GM10847 (cell line): ENCODE results near the gene PLEKHD1.

ENCODE experiments used
- POLR2A ChIP-seq: IDR thresholded peaks from 2 replicates; pipeline ENCODE4 v1.6.1; 2011; ENCODE audit not compliant: insufficient read length; ENCODE audit errors: extremely low read depth

PLEKHD1 gene

DNA sequence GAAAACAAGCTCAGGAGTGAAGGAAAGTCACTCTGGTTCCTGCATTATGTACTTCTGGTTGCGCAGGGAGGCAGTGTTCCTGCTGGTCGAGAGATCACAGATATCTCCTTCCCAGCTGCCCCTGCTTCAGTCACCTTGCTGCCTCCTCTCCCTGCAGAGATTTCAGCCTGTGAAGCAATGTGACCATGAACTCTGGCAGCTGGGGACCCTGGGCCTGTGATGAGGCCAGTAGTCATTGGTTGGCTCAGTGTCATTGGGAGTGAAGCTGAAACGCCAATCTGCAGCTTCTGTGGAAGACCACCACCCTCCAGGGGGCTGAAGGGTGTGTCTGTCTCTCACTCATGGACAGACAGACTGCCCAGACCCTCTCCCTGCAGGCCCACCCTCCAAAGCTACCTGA is 45.0 kb downstream of the PLEKHD1 start:
- TF ChIP-seq POLR2A, result no peak

DNA sequence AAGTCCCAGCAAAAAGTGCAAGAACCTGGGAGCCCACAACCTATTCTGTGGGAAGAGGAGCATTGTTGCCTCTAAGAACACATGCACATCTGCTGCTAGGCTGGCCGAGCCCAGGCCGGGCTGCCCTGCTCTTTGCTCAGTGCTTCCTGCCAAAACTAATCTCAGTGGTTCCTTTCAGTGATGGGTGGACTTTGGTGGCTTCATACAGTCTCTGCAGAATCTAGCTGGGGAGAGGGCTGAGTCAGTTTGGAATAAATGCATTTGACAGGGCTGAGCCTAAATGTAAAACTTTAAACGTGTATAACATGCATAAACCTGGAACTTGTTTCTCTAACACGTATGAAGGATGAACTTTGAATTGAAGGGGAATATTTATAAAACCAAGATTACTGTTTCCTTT is 45.6 kb downstream of the PLEKHD1 start:
- no peak for TF ChIP-seq POLR2A

DNA sequence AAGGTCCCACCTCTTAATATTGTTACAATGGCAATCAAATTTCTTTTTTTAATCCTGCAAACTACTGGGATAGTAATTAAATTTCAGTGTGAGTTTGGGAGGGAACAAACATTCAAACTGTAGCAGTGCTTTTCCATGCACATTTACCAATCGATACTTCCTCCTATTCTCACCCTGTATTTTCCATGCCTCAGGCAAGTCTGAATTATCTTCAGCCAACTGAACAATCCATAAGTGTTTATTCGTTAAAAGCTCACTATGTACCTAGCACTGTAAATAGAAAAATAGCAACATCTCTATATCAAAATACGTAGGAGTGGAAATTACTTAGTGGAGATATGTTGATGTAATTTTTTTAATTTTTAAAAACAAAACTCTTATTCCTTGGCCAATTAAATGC is 46.6 kb downstream of the PLEKHD1 start:
- TF ChIP-seq POLR2A, result no peak

DNA sequence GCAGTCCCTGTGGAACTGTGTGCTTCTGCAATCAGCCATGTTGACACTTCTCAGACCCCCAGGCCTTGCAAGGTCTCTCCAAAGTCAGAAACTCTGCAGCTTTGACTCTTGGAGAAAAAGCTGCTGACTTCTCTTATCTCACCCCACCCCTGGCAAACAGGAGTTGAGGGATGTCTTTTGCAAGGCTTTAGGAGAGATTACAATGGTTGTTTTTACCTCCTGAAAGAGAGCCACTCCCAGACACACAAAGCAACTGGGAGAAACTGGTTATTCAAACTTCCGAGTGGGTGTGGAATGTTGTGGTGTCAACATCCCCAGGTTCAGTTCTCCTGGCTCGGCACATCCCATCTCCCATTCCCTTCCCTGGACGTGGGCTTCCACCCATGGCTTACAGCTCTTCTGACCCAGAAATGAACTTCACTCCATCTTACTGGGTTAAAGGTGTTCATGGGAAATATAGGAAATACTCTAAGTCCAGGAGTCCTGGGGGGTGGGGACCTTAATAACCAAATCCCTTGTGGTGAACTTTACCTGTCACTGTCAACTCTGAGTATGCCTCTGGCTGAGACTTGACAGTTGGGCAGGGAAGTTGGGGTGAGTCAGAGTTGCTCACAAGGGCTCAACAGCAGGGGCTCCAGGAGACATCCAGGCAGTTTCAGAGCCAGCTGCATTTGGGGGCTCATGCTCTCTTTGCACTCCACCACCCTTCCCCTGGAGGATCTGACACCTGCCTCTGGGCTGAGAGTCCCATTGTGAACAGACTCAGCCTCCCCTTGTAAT is 48.2 kb downstream of the PLEKHD1 start:
- TF ChIP-seq POLR2A, result no peak

GRCh38 chr14:69535230-69535848 is 50.8 kb downstream of the PLEKHD1 start:
- TF ChIP-seq POLR2A, result no peak

- TF ChIP-seq POLR2A, result no peak
Measured at GRCh38 chr14:69536971-69537370, 52.4 kb downstream of the PLEKHD1 start.

DNA sequence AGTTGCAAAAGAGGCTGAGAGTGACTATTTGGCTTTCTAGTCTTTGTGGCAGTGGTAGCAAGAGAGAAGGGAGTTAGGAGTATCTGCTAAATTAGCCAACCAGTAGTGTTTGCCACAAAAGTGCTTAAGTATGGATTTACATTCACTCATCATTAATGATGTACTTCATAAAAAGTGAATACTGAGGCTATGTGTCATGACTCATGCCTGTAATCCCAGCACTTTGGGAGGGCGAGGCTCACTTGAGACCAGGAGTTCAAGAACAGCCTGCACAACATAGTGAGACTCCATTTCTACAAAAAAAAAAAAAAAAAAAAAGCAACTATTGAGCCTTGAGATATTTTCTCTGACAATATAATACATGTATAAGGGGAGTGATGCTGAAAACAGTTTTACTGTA is 53.4 kb downstream of the PLEKHD1 start:
- no peak for TF ChIP-seq POLR2A

GRCh38 chr14:69538766-69539165 is 54.2 kb downstream of the PLEKHD1 start:
- TF ChIP-seq POLR2A, result no peak

- TF ChIP-seq POLR2A, result no peak
Measured at GRCh38 chr14:69539631-69540410, 55.3 kb downstream of the PLEKHD1 start.

DNA sequence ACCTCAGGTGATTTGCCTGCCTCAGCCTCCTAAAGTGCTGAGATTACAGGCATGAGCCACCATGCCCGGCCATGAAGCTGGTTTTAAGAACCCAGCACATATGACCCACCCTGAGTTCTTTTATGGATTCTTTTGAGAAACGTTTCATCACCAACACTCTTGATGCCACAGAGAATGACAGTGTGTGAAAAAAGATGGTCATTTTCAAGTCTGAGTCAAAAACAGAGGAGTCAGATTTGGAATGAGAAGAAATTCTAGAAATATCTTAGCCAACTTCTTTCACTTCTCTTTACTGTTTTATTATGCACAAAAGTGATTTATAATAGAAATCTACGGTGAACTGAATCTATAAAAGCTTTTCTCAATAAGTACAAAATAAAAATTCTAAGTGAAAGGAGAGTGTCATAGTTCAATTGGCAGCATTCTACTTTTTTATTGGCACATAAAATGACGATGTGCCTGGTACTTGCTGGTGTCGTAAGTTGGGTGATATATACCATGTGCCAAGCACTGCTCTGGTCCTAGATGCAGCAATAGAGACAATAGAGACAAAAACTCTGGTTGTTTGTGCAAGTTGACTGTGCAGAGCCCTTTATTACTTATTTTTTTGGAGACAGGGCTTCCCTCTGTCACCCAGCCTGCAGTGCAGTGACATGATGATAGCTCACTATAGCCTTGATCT is 56.3 kb downstream of the PLEKHD1 start:
- TF ChIP-seq POLR2A, result no peak

DNA sequence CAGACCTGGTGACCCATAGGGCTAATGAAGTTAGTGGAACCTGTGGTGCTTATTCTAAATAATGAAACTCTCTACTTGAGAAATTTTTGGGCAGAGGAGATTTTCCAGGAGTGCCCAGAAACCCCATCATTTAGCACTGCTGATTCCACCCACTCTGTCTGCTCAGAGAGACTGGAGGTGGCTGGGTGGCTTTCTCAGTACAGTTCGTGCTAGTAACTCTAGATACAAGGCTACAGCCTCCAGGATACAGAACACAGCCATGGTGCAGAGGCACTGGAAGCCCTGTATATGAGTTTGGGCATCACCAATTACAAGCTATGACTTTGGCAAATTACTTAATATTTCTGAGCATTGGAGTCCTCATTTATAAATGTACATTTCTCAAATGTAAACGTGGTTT is 57.8 kb downstream of the PLEKHD1 start:
- TF ChIP-seq POLR2A, result no peak

GRCh38 chr14:69543341-69544115 is 59.0 kb downstream of the PLEKHD1 start:
- TF ChIP-seq POLR2A, result no peak

DNA sequence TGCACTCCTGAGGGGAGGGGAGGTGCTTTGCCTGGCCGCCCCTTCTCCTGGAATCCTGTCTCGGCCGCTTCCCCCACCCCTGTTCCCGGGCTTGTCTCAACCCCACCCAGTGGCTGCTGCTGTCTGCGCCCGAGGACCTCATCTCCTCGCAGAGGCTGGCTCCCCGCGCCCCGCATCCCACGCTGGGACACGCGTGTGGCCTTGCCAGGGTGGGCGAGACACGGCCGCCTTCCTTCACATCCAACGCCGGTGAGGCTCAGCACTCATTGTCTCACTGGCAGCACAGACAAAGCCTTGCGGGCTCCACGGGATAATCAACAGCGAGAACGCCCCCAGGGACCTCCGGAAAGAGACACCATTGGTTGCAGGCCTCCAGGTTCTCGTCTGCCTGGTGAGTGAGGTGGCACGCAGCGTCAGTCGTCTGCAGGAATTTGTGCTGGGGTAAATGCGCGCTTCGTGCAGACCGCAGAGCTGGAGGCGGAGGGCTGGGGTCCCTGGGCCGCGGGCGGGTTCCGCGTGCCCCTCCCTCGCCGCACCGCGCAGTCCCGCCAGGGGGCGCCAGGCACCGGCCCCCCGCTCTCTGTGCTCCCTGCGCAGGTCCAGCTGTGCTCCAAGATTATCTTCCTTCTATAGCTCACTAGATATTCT is 63.3 kb downstream of the PLEKHD1 start:
- TF ChIP-seq POLR2A, result no peak

GRCh38 chr14:69548566-69548965 is 64.0 kb downstream of the PLEKHD1 start:
- no peak for TF ChIP-seq POLR2A

GRCh38 chr14:69551511-69551910 is 67.0 kb downstream of the PLEKHD1 start:
- no peak for TF ChIP-seq POLR2A

DNA sequence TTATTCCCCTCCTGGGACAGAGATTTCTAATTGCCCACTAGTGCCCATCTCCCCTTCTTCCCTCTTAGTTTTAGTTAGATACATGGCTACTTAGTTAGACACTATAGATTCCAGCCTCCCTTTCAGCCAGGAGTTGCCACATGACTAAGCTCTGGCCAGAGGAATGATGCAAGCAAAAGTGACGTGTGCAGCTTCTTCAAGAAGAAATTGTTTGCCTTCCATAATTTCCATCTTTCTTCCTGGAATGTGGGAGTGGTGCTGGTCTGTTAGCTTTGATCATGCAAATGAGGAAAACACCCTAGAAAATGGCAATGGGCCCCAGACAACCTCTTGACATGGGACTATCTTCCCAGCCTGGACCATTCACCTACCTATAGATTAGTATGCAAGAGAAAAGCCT is 68.7 kb downstream of the PLEKHD1 start:
- TF ChIP-seq POLR2A, result no peak
